ENCODE data around the gene TEX19.

The TEX19 gene, protein sequence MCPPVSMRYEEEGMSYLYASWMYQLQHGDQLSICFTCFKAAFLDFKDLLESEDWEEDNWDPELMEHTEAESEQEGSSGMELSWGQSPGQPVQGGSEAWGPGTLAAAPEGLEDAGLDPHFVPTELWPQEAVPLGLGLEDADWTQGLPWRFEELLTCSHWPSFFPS

DNA sequence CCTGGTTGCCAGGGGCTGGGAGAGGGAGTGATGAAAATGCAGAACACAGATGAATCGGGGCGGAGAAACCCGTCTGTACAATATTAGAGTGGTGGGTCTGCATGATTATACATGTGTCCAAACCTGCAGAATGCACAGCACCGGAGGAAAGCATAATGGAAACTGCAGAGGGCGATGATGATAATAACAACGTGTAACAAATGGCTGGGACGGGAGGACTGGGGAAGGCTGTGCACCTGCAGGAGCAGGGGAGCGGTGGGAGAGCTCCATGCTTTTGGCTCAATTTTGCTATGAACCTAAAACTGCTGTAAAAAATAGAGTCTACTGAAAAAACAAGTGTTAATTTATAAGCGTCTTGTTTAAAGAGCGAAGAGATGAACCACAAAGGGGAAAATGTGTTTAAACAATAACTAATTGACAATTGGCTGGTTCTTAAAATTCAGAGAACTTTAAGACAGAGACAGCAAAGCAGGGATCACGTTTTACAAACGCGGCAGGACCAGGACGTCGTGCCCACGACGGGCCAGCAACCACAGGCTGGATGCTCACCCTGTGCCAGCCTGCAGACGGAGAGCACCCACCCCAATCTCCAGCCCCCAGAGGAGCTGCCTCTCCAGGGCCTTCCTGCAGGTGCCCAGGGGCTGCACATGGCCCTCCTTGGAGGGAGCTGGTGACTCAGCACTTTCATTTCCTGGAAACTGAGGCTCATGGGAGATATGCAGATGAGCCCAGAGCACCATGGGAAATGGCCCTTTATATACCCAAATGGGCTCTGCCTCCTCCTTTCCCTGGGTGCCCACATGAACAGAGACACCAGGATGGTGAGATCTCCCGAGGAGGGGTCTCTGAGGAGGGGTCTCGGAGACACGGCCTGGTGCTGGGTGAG is at the start of gene TEX19:
Gene TEX19 (plus strand): TSS at position 783 of the 886 bp plus-strand sequence. CDS start 2,904 bp downstream, outside the sequence.
- in situ Hi-C loops (cut with HindIII; ENCODE audit: low sequenced_read_pairs) = no loop called here
- no peak within 1 kb of the TSS for H3K4me3 ChIP-seq (ENCODE audit: low read depth, low read length)
- TF ChIP-seq, protein P1, sequence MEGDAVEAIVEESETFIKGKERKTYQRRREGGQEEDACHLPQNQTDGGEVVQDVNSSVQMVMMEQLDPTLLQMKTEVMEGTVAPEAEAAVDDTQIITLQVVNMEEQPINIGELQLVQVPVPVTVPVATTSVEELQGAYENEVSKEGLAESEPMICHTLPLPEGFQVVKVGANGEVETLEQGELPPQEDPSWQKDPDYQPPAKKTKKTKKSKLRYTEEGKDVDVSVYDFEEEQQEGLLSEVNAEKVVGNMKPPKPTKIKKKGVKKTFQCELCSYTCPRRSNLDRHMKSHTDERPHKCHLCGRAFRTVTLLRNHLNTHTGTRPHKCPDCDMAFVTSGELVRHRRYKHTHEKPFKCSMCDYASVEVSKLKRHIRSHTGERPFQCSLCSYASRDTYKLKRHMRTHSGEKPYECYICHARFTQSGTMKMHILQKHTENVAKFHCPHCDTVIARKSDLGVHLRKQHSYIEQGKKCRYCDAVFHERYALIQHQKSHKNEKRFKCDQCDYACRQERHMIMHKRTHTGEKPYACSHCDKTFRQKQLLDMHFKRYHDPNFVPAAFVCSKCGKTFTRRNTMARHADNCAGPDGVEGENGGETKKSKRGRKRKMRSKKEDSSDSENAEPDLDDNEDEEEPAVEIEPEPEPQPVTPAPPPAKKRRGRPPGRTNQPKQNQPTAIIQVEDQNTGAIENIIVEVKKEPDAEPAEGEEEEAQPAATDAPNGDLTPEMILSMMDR (IDR thresholded peaks at IDR 0.05; ENCODE audit: low read depth, low read length) = no peak
- no peak for DNase-seq (ENCODE audit: low read depth, low spot score)

DNA sequence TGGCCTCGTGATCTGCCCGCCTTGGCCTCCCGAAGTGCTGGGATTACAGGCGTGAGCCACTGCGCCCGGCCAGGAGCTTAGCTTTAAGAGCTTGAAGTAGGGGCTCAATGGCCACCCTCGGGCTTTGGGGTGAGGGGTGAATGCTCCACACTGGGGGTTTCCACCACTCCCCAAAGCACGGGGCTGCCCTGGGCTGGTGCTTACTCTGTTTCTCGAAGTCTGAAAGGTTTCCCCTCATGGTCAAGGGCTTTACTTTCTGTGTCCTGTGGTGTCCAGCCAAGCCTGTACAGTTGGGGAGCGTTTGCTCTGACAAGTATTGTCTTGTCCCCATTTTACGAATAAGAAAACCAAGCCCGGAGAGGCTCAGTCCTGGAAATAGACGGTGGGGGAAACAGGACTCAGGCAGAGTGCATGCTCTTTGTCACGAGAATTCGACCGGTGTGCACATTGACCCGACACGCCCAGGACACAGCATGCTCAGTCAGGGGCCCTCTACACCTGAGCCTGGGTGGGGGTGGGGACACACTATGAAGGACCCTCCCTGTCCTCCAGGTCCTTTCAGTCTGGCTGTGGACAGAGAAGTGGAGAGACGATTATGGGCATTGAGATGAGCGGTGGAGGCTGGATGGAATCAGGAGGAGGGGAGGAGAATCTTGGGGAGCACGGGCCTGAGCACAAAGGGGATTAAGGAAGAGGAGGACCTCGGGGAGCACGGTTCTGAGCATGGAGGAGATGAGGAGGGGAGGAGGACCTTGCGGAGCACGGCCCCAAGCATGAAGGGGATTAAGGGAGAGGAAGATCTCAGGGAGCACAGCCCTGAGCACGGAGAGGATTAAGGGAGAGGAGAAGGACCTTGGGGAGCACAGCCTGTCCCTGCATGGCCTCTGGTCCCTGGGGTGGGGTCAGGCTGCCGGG is 49.1 kb upstream of the TEX19 start:
- DNase-seq (ENCODE audit: low read depth, low spot score) = no peak
- in situ Hi-C loops (cut with HindIII; ENCODE audit: low sequenced_read_pairs) = no loop called here
- H3K4me3 ChIP-seq (ENCODE audit: low read depth, low read length) = no peak overlapping the region
- TF ChIP-seq, protein P1 (IDR thresholded peaks at IDR 0.05; ENCODE audit: low read depth, low read length) = no peak

DNA sequence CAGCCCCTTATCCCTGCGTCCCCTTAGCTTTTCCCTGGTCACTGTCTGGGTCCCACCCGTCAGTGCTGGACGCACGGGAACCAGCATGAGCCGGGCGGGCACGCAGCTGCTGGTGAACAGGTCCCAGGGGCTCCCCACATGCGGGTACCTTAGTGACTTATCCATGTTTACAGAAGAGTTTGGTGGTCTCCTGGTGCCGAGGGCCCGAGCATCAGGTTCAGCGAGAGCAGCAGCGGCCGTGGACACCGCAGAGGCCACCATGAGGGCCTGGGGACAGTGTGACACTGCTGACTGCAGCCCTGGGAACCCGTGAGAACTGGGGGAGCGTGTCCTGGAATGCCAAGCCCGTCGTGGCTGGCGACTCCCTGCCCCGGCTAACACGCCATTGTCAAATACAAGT is 48.2 kb upstream of the TEX19 start:
- in situ Hi-C loops (cut with HindIII; ENCODE audit: low sequenced_read_pairs) = no loop called here

DNA sequence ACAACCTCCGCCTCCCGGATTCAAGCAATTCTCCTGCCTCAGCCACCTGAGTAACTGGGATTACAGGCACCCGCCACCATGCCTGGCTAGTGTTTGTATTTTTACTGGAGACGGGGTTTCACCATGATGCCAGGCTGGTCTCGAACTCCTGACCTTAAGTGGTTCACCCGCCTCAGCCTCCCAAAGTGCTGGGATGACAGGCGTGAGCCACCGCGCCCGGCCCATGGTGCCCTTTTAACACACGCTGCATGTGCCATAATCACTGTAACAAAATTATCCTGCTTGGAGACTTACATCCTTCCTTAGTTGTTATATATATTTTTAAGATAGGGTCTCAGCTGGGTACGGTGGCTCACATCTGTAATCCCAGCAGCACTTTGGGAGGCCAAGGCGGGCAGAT is 47.1 kb upstream of the TEX19 start:
- in situ Hi-C loops (cut with HindIII; ENCODE audit: low sequenced_read_pairs) = no loop called here

More for the DNA sequence above, 48.2 kb upstream of the TEX19 start:
- H3K4me3 ChIP-seq (ENCODE audit: low read depth, low read length) = no peak overlapping the region
- TF ChIP-seq, protein P1 (IDR thresholded peaks at IDR 0.05; ENCODE audit: low read depth, low read length) = no peak
- no peak for DNase-seq (ENCODE audit: low read depth, low spot score)

DNA sequence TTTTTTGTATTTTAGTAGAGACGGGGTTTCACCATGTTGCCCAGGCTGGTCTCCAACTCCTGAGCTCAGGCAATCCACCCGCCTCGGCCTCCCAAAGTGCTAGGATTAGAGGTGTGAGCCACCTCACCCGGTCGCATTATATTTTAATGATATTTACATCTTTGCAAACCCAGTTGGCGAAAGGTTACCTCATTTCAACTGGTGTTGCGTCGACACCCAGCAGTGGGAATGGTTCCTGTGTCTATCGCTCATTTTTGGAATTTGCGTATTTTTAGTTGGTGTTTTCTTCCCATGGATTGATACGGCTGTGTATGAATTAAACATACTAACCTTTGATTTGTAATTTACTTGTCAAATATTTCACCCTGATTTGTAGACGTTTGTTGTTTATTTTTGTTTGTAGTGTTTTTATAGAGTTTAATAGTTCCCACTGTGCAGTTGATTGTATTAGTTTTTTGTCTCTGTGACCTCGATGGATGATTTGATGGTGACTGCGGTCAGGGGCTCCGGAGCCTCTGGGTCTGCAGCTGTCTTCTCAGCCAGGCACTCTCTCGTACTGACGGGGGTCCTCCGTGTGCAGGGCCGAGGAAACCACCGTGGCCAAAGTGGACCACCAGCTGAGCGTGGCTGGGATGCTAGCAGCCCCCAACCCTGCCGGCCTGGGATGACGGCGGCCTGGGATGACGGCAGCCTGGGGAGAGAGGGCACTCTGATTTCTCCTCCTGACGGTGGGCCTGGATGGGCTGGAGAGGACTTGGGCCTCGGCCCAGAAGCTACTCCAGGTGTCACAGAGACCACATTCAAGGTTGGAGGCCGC is 45.6 kb upstream of the TEX19 start:
- TF ChIP-seq, protein P1 (IDR thresholded peaks at IDR 0.05; ENCODE audit: low read depth, low read length) = no peak
- no peak overlapping the region for H3K4me3 ChIP-seq (ENCODE audit: low read depth, low read length)
- no peak for DNase-seq (ENCODE audit: low read depth, low spot score)
- in situ Hi-C loops (cut with HindIII; ENCODE audit: low sequenced_read_pairs) = no loop called here

More for the DNA sequence above, 47.1 kb upstream of the TEX19 start:
- TF ChIP-seq, protein P1 (IDR thresholded peaks at IDR 0.05; ENCODE audit: low read depth, low read length) = no peak
- no peak overlapping the region for H3K4me3 ChIP-seq (ENCODE audit: low read depth, low read length)
- DNase-seq (ENCODE audit: low read depth, low spot score) = no peak
